ENCODE results near the gene LIME1.
"Not testable (repeated sequence)": the region's sequence is repeated elsewhere in the genome, so short reads cannot be mapped to it uniquely, and the experiment has no call there.

LIME1 gene

DNA sequence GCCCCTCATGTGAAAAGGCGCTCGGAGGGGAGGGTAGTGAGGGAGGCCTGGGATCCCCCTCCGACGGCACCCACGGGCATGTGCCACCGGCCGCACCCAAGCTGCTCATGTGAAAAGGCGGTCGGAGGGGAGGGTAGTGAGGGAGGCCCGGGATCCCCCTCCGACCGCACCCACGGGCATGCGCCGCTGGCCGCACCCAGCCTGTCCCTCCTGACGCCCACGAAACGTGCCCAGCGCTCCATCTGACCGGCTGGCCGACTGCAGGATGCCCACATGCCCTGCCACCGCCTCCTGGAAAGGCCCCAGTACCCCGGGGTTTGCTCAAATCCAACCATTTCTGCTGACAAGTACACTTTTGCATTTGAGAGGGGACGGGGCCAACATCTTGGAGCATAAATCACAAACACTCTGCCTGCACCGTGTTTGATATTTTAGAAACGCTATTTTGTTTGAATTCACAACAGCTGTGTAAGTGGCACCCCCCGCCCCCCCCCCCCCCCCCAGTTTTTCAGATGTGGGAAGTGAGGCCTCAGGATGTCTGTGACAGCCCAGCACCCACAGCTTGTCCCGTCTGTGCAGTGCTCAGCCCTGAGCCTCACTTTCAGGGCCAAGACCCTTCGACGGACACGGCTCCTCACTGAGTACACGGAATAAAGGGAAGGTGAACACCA lies 37.2 kb downstream of the LIME1 start:
- DNase-seq, result no peak

DNA sequence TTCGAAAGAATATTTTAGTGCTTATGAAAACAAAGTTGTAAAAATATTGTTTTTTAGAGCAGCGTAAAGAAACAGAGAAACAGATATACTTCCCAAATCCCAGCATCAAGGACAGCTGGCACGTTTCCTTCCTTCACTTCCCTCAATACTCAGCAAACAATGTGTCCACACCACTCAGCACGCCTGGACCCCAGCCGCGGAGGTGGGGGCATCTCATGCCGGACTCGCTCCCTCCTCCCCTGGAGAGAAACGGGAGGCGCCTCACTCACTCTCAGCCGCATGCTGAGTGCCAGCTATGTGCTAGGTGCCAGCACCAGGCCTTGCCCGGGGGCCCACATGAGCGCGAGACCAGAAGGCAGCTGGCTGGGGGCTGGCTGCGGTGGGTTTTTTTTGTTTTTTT lies 37.8 kb downstream of the LIME1 start:
- no peak for DNase-seq

DNA sequence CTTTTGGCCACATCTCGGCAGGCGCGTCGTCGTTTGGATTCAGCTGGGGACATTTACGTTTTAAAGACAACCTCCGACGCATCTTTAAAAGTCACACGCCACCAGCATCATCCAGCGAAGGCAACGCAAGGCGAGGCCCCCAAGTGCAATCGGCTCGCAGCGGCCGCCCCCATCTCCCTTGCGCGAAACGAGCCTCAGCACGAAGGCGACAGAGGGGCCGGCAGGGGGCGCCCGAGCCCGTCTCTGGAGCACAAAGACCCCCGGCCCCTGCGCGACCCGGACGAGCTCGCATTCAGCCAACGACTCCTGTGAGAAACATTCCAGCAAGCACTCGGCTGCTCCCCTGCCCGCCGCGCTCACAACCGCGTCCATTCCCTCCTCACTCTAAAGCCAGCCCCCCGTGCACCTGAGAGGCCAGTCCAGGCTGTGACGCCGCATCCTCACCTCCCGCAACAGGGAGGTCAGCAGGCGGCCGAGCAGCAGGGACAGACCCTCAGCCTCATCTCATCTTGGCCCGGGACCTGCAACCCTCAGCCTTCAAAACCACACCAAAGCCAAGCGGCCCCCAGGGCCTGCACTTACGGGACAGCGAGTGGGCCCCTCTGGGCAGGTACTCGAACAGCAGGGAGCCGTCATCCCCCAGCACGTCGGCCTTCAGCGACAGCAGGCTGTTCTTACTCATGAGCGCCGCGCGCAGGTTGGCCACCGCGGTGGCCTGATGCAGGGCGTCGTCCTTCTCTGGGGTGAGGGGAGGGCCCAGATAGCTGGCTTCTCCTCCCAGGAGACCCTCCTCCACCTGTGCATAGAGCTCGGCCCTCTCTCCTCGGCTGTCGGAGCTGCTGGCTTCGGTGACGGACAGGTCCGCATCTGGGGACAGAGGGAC lies 38.9 kb downstream of the LIME1 start:
- peak; percentile 48 for DNase-seq

DNA sequence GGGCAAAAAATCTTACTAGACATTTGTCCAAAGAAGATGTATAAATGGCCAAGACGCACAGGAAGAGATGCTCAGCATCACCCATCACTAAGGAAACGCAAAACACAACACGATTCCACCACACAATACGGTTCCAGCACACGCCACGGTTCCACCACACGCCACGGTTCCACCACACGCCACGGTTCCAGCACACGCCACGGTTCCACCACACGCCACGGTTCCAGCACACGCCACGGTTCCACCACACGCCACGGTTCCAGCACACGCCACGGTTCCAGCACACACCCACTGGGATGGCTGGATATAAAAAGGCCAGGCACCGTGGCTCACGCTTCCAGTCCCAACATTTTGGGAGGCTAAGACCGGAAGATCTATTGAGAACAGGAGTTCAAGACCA lies 40.4 kb downstream of the LIME1 start:
- not testable (repeated sequence) for DNase-seq

DNA sequence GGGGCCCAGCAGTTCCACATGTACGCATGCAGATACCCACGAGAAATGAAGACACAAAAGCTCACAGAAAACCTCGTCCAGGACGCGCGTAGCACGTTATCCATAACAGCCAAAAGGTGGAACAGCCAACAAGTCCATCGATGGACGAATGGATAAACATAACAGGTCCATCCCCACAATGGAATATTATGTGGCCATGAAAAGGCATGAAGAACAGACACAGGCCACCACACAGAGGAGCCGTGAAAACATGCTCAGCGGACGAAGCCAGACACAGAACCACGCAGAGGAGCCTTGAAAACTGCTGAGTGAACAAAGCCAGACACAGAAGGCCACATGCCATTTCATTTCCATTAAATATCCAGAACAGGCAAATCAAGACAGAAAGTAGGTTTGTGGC lies 41.1 kb downstream of the LIME1 start:
- DNase-seq, result no peak

DNA sequence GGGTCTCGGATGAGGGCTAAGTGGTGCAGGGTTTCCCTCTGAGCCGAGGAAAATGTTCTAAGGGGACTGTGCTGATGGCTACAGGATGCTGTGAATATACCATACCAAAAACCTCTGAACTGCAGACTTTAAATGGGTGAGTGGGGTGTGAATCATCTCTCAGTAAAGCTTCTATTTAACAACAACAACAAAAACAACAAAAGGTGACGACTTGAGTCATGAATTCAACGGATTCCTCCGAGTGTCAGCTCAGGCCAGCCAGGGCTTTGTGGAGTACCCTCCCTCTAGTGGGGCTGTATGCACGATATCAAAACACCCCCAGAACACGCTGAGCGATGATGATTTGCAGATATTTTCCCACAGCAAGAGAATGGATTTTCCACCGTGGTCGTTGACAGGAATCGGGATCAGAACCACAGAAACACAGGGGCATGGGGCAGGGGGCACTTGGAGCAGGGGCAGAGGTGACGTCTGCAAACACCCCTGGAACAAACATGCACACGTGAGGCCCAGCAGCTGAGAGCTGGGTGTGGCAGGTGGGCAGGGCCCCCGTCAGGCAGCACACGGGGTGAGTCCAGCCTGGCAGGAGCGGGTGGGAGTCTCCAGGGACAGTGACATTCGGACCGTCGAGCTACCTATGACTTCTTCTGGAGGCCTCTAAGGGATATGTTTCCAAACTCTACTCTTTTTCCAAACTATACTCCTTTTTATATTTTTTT lies 41.7 kb downstream of the LIME1 start:
- no peak for DNase-seq

DNA sequence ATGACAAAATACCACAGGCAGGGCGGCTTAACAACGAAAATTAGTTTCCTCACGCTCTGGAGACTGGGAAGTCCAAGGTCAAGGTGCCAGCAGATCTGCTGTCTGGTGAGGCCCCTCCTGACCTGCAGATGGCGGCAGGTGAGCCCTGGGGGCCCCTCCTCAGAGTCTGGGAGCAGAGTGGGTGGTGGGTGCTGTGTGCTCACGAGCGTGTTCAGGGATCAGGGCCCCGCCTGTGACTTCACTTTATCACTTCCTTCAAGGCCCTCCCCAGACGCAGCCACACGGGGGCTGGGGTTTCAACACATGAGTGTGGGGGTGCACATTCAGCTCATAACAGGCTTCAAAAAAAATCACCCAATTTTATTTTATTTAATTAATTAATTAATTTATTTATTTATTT lies 42.4 kb downstream of the LIME1 start:
- no peak for DNase-seq

DNA sequence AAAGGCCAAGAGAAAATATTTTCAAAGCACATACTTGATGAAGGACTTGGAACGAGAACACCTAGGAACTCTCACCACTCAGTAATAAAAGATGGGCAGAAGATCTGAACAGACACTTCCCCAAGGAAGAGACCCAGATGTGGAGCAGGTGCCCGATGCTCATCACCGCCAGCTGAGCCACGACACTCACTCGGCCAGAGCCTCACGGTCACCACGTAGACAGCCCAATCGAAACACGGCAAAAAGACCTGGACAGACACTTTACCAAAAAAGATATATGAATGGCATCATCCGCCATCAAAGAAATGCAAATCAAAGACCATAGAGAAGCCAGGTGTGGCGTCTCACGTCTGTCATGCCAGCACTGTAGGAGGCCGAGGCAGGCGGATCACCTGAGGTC lies 44.7 kb downstream of the LIME1 start:
- no peak for DNase-seq

DNA sequence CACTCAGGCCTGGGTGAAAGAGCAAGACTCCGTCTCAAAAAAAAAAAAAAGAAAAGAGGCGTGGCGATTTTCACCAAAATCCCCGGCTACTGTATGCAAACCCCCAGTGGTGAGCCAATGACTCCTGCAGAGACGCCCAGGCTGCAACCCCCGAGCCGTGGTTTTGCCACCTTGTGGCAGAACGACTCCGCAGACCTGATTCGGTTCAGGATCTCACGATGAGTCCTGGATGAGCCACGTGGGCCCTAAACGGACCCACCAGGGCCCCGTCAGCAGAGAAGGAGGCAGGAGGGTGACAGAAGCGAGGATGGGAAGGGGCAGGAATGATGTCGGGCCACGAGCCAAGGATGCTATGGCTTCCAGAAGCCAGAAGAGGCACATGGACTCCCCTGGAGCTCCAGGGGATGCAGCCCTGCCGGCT lies 45.6 kb downstream of the LIME1 start:
- no peak for DNase-seq

DNA sequence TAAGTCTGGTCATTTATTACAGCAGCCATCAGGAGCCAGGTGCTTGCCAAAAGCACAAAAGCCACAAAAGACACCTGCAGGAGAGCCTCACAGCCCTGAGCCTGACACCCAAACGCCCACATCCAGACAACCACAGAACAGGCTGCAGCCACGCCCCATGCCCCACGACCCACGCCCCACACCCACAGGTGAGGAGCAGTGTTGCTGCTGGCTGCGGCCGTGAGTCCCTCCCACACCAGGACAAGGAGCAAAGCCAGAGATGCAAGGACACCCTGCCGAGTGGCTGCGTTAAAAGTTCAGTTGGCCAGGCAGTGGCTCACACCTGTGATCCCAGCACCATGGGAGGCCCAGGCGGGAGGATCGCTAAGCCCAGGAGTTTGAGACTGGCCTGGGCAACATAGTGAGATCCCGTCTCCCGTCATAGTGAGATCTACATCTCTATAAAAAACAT lies 46.1 kb downstream of the LIME1 start:
- no peak for DNase-seq

DNA sequence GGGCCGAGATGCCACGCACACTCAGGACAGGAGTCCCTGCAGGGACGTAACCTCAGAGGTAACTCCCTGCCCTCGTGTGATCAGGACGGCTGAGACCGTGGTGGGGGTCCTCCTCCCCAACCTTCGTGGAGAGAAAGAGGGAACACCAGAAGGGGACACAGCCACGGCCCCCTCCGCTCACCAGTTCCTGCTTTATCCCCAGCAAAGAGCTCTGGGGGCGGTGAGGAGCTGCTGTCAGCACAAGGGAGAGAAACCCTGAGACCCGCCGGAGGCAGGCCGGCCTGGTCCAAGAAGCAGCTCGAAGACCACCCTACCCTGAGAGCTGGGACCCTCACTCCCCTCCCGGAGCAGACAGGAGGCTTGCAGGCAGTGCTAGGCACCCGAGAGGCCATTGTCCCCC lies 47.5 kb downstream of the LIME1 start:
- DNase-seq, result no peak

DNA sequence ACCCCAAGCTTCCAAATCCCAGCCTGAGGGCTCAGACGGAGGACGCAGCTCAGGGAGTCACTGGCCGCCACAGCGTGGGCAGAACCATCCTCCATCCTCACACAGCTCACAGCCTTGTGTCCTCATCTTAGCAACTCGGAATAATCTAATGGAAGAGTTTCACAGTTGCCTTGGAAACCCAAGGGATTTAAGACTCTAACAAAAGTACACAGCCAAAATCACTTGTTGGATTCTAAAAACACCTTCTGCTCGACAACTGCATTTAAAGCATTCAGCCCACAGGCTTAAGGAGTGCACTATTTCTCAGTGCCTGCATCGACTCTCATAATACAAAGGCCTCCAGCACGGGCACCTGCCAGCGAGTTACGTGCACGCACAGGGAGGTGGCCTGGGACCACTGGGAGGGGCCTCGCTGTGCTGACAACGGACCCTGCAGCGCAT lies 49.2 kb downstream of the LIME1 start:
- DNase-seq, result no peak

DNA sequence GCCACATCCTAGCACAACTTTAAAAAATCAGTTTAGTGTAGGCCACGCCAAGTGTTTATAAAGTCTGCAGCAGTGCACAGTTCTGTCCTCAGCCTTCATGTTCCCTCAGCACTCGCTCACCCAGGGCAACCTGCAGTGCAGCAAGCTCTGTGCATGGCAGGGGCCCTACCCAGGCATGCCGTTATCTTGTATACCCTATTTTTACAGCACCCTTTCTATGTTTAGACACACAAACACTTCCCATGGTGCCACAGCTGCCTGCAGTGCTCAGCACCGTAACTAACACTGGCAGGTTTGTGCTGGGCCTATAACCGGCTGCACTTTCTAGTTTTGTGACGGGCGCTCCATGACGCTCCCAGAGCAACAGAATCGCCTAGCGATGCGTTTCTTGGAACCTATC lies 50.8 kb downstream of the LIME1 start:
- DNase-seq, result no peak

DNA sequence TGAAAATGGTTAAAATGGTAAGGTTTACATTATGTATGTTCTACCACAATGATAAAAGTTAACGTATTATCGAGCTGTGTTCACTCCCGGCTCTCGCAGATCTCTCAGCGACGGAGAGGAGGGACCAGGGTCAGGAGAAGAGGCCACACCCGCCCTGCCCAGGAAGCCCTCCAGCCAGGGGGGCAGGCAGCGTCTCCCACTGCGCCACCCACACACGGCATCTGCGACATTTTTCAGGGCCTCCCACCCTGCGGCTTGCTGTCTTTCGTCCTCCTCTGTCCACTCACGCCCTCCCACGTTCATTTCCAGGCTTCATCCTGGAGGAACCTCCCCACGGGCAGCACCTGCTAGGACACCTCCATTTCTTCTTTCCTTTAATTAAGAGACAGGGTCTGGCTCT lies 51.3 kb downstream of the LIME1 start:
- DNase-seq, result no peak

All from fibroblast of skin of scalp (primary cell).